BE2C (cell line): ENCODE results near the gene HOXD8.

Experiments used
- DNase-seq: peaks from one replicate; pipeline ENCODE4 v3.0.0-alpha.2; 2020
- H3K27me3 ChIP-seq: fragments of 250-450 bp; sonication (Bioruptor Pico); 2 replicates; pipeline ENCODE4 v1.5.1; 2020; ENCODE audit warnings: mild to moderate bottlenecking
- H3K36me3 ChIP-seq: fragments of 250-450 bp; sonication (Bioruptor Pico); 2 replicates; pipeline ENCODE4 v1.5.1; 2020; ENCODE audit warnings: mild to moderate bottlenecking
- H3K4me1 ChIP-seq: fragments of 250-450 bp; sonication (Bioruptor Pico); 2 replicates; pipeline ENCODE4 v1.5.1; 2020
- H3K4me3 ChIP-seq: 2 replicates; pipeline ENCODE4 v1.5.1; 2011; ENCODE audit warnings: low read depth, low read length
- H3K9me3 ChIP-seq: fragments of 250-450 bp; sonication (Bioruptor Pico); 2 replicates; pipeline ENCODE4 v1.5.1; 2020
- CTCF ChIP-seq: IDR thresholded peaks from 2 replicates; pipeline ENCODE4 v1.5.1; 2012; ENCODE audit warnings: mild to moderate bottlenecking, low read depth, low read length

HOXD8 gene

DNA sequence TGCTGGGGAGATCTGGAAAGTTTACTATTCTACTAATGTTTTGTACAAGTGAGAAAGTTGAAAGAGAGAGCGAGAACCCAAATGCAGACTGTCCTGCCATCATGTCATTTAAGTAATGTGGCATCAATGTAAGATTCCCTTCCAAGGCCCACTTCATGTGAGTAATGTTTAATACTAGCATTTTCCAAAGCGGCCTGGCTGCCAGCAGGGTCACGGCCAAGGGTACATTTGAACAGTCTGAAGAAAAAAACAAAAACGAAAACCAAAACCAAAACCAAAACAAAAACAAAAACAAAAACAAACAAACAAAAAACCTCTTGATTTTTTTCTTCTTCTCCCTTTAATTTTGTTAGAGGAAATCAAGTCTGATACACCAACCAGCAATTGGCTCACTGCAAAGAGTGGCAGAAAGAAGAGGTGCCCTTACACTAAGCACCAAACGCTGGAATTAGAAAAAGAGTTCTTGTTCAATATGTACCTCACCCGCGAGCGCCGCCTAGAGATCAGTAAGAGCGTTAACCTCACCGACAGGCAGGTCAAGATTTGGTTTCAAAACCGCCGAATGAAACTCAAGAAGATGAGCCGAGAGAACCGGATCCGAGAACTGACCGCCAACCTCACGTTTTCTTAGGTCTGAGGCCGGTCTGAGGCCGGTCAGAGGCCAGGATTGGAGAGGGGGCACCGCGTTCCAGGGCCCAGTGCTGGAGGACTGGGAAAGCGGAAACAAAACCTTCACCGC lies 10.7 kb upstream of the HOXD8 start:
- peak; percentile 60 for DNase-seq
- peak; percentile 67 for TF ChIP-seq CTCF
- Histone ChIP-seq H3K4me1 (0 out of 2 replicates have a peak, but pooled peaks cover 3% of the 10 kb centered on the region), H3K27me3 (peaks cover 5% of the 10 kb centered on the region; the same call in 1 of the 2 replicates), H3K36me3 (no peaks in the 10 kb centered on the region; the same call in 1 of the 2 replicates), H3K9me3 (no peaks in the 10 kb centered on the region), H3K4me3 (peak overlapping the region; percentile 47)

GRCh38 chr2:176120364-176121189 lies 8.9 kb upstream of the HOXD8 start:
- Histone ChIP-seq H3K4me1 (0 out of 2 replicates have a peak, but pooled peaks cover 3% of the 10 kb centered on the region), H3K9me3 (no peaks in the 10 kb centered on the region), H3K4me3 (no peak overlapping the region), H3K36me3 (no peaks in the 10 kb centered on the region; the same call in 1 of the 2 replicates), H3K27me3 (peaks cover 5% of the 10 kb centered on the region; the same call in 1 of the 2 replicates)
- no peak for TF ChIP-seq CTCF
- no peak for DNase-seq

- no peaks in the 10 kb centered on the region for H3K36me3 ChIP-seq
- H3K27me3 ChIP-seq, result peaks cover 5% of the 10 kb centered on the region; the same call in 1 of the 2 replicates
- H3K9me3 ChIP-seq, result no peaks in the 10 kb centered on the region
- no peak overlapping the region for H3K4me3 ChIP-seq
- TF ChIP-seq CTCF, result no peak
- 0 out of 2 replicates have a peak, but pooled peaks cover 3% of the 10 kb centered on the region for H3K4me1 ChIP-seq
- no peak for DNase-seq
Measured at GRCh38 chr2:176121190-176122051, 8.1 kb upstream of the HOXD8 start.

DNA sequence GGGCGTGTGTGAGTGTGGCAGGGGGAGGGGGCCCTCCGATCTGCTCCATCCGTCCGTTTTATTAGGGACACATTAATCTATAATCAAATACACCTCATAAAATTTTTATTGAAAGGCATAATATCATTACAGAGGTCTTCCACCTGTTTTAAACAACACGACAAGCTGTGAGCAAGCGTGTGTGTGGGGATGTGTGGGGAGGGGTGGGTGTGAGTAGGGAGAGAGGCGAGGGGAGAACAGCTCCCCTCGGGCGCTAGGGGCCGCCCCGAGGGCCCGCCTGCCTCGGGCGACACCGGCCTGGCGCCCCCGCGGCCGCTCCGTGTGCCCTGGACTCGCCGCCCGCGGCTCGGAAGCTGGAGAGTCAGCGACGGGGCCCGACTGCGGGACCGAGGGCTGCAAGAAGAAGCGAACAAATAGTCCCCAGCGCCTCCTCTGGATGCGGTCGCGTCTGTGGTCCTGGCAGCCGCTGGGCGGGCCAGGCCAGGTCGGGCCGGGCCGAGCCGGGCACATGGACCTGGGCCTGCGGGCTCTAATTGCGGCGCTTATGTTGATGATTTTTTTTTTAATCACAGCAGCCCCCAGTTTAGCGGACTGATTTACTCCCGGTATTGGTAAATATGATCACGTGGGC lies 7.3 kb upstream of the HOXD8 start:
- Histone ChIP-seq H3K4me1 (no peaks in the 10 kb centered on the region), H3K4me3 (peak overlapping the region; percentile 68), H3K9me3 (no peaks in the 10 kb centered on the region), H3K27me3 (peaks cover 4% of the 10 kb centered on the region; the same call in 1 of the 2 replicates), H3K36me3 (no peaks in the 10 kb centered on the region)
- TF ChIP-seq CTCF, result no peak
- peak; percentile 49 for DNase-seq

DNA sequence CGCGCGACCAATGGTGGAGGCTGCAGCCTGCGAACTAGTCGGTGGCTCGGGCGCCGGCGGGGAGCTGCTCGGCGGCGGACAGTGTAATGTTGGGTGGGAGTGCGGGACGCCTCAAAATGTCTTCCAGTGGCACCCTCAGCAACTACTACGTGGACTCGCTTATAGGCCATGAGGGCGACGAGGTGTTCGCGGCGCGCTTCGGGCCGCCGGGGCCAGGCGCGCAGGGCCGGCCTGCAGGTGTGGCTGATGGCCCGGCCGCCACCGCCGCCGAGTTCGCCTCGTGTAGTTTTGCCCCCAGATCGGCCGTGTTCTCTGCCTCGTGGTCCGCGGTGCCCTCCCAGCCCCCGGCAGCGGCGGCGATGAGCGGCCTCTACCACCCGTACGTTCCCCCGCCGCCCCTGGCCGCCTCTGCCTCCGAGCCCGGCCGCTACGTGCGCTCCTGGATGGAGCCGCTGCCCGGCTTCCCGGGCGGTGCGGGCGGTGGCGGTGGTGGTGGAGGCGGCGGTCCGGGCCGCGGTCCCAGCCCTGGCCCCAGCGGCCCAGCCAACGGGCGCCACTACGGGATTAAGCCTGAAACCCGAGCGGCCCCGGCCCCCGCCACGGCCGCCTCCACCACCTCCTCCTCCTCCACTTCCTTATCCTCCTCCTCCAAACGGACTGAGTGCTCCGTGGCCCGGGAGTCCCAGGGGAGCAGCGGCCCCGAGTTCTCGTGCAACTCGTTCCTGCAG lies 6.7 kb upstream of the HOXD8 start, which contains the start of gene HOXD9:
Gene HOXD9, plus strand, starts transcription at position 37 of the 728 bp plus-strand sequence. Its CDS starts 50 bp downstream, at position 87.
- no peaks in the 10 kb centered on the region for H3K9me3 ChIP-seq
- H3K4me3 ChIP-seq, result peak within 1 kb of the TSS; percentile 68
- H3K36me3 ChIP-seq, result no peaks in the 10 kb centered on the region
- no peaks in the 10 kb centered on the region for H3K27me3 ChIP-seq
- no peak for TF ChIP-seq CTCF
- DNase-seq, result peak; percentile 74
- no peaks in the 10 kb centered on the region for H3K4me1 ChIP-seq
